Measurements from ENCODE around the gene RTKN.

The RTKN gene

GRCh38 chr2:74436848-74437695, 4.7 kb downstream of the RTKN start:
- no peak for DNase-seq (ENCODE audit: low spot score)

- DNase-seq (ENCODE audit: low spot score) = no peak
Observed at GRCh38 chr2:74436111-74436805, 5.5 kb downstream of the RTKN start.

- no peak for DNase-seq (ENCODE audit: low spot score)
Observed at GRCh38 chr2:74430502-74430901, 11.2 kb downstream of the RTKN start.

GRCh38 chr2:74429487-74430451, 12.0 kb downstream of the RTKN start:
- DNase-seq (ENCODE audit: low spot score) = no peak

- no peak for DNase-seq (ENCODE audit: low spot score)
Observed at GRCh38 chr2:74428675-74429074, 13.1 kb downstream of the RTKN start.

GRCh38 chr2:74427551-74427950, 14.2 kb downstream of the RTKN start:
- no peak for DNase-seq (ENCODE audit: low spot score)

- DNase-seq (ENCODE audit: low spot score) = no peak
Observed at GRCh38 chr2:74426181-74426758, 15.5 kb downstream of the RTKN start.

- no peak for DNase-seq (ENCODE audit: low spot score)
Observed at GRCh38 chr2:74425523-74425922, 16.2 kb downstream of the RTKN start.

- DNase-seq (ENCODE audit: low spot score) = no peak
Observed at GRCh38 chr2:74424995-74425406, 16.7 kb downstream of the RTKN start.

- no peak for DNase-seq (ENCODE audit: low spot score)
Observed at GRCh38 chr2:74424139-74424992, 17.4 kb downstream of the RTKN start.

GRCh38 chr2:74423231-74424095, 18.3 kb downstream of the RTKN start:
- DNase-seq (ENCODE audit: low spot score) = no peak

- peak; percentile 96 for DNase-seq (ENCODE audit: low spot score)
Observed at GRCh38 chr2:74421221-74421870, 20.4 kb downstream of the RTKN start, which contains the start of the genes C2orf81 and WDR54. Gene C2orf81, minus strand, starts transcription at chr2:74421619. Its CDS starts 59 bp downstream, at chr2:74421560. Gene WDR54, plus strand, starts transcription at chr2:74421730. Its CDS starts 424 bp downstream, at chr2:74422154.

- peak; percentile 21 for DNase-seq (ENCODE audit: low spot score)
Observed at GRCh38 chr2:74420443-74421103, 21.2 kb downstream of the RTKN start.

GRCh38 chr2:74420006-74420405, 21.7 kb downstream of the RTKN start:
- DNase-seq (ENCODE audit: low spot score) = no peak

GRCh38 chr2:74419345-74419744, 22.4 kb downstream of the RTKN start:
- peak; percentile 28 for DNase-seq (ENCODE audit: low spot score)

GRCh38 chr2:74418312-74418711, 23.4 kb downstream of the RTKN start:
- DNase-seq (ENCODE audit: low spot score) = no peak

- no peak for DNase-seq (ENCODE audit: low spot score)
Observed at GRCh38 chr2:74417763-74418162, 24.0 kb downstream of the RTKN start.

GRCh38 chr2:74417197-74417596, 24.5 kb downstream of the RTKN start:
- no peak for DNase-seq (ENCODE audit: low spot score)

- DNase-seq (ENCODE audit: low spot score) = peak; percentile 27
Observed at GRCh38 chr2:74416778-74417177, 25.0 kb downstream of the RTKN start.

All from NAMALWA (cell line).